Measurements from ENCODE around the gene HYI.

HYI gene

GRCh38 chr1:43450251-43450941 lies 3.3 kb downstream of the HYI start:
- no peak for TF ChIP-seq NFRKB (IDR thresholded peaks at IDR 0.05)
- no peak for TF ChIP-seq ELF4 (IDR thresholded peaks at IDR 0.05)
- no peak for TF ChIP-seq FOXM1 (IDR thresholded peaks at IDR 0.05; ENCODE audit: borderline replicate concordance)
- no peak for TF ChIP-seq TARDBP (IDR thresholded peaks at IDR 0.05)
- no peak for TF ChIP-seq FOXK2 (IDR thresholded peaks at IDR 0.05)
- TF ChIP-seq FOXA1 (IDR thresholded peaks at IDR 0.05): no peak
- no peak for TF ChIP-seq L3MBTL2 (conservative IDR thresholded peaks at IDR 0.05)
- TF ChIP-seq ARNT (IDR thresholded peaks at IDR 0.05): no peak
- TF ChIP-seq BHLHE40 (IDR thresholded peaks at IDR 0.05; ENCODE audit: borderline replicate concordance): no peak
- ChIA-PET CTCF (no interaction called here), POLR2A (no interaction called here)
- DNase-seq (ENCODE audit: extremely low spot score): no peak

GRCh38 chr1:43449708-43450069 lies 4.0 kb downstream of the HYI start:
- ChIA-PET CTCF (no interaction called here), POLR2A (interaction anchor here (0.9 to 1.2 kb wide), 2 partner anchors 13 to 21 kb away, joined by 4 read pairs; no protein-coding TSS in a partner anchor)
- DNase-seq (ENCODE audit: extremely low spot score): no peak
- TF ChIP-seq FOXM1 (IDR thresholded peaks at IDR 0.05; ENCODE audit: borderline replicate concordance): no peak
- TF ChIP-seq SP1 (IDR thresholded peaks at IDR 0.05): no peak
- no peak for TF ChIP-seq LEF1 (IDR thresholded peaks at IDR 0.05; ENCODE audit: borderline replicate concordance)
- no peak for TF ChIP-seq SUZ12 (IDR thresholded peaks at IDR 0.05)
- TF ChIP-seq L3MBTL2 (conservative IDR thresholded peaks at IDR 0.05): no peak
- TF ChIP-seq TARDBP (IDR thresholded peaks at IDR 0.05): no peak
- TF ChIP-seq FOXK2 (IDR thresholded peaks at IDR 0.05): no peak
- no peak for TF ChIP-seq HDGF (IDR thresholded peaks at IDR 0.05; ENCODE audit: borderline replicate concordance)
- TF ChIP-seq CTBP1 (IDR thresholded peaks at IDR 0.05; ENCODE audit: borderline replicate concordance): no peak
- TF ChIP-seq FOXA1 (IDR thresholded peaks at IDR 0.05): no peak
- TF ChIP-seq ARNT (IDR thresholded peaks at IDR 0.05): no peak
- no peak for TF ChIP-seq BHLHE40 (IDR thresholded peaks at IDR 0.05; ENCODE audit: borderline replicate concordance)

DNA sequence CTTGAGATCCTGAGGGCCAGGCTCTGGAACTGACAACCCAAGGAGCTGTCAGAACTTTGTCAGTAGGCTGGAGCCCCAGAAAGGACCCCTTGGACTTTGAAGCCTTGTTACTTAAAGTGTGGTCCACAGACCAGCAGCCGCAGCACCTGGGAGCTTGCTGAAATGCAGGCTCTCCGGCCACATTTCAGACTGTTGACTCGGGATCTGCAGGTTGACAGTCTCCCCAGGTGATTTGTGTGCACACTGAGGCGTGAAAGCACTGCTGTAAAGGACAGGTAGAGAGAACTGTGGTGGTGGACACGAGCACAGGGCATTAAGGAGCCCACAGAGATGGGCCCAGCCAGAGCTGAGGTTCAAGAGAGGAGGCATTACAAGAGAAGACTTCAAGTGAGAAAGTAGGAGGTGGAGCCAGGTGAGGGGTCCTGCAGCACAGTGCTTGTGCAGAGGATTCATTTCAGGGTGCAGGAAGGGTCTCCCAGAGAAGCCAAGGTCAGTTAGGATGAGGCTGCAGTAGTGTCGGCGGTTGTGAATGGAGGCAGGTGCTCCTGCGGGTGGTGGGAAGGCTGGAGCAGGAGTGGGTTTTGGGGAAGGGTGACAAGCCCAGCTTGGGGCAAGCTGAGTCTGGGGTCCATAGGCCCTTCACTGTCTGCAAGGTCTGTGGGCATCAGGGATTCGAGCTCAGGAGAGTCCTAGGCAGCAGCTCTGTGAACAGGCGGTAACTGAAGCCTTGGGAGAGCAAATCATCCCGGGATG lies 4.6 kb downstream of the HYI start:
- CTCF ChIA-PET: no interaction called here
- DNase-seq (ENCODE audit: extremely low spot score): no peak
- no peak for TF ChIP-seq L3MBTL2 (conservative IDR thresholded peaks at IDR 0.05)
- TF ChIP-seq ELF4 (IDR thresholded peaks at IDR 0.05): no peak
- TF ChIP-seq NFRKB (IDR thresholded peaks at IDR 0.05): no peak
- TF ChIP-seq FOXK2 (IDR thresholded peaks at IDR 0.05): no peak
- no peak for TF ChIP-seq SP1 (IDR thresholded peaks at IDR 0.05)
- no peak for TF ChIP-seq BHLHE40 (IDR thresholded peaks at IDR 0.05; ENCODE audit: borderline replicate concordance)
- TF ChIP-seq FOXM1 (IDR thresholded peaks at IDR 0.05; ENCODE audit: borderline replicate concordance): no peak
- no peak for TF ChIP-seq CTBP1 (IDR thresholded peaks at IDR 0.05; ENCODE audit: borderline replicate concordance)
- no peak for TF ChIP-seq ARNT (IDR thresholded peaks at IDR 0.05)
- TF ChIP-seq FOXA1 (IDR thresholded peaks at IDR 0.05): no peak
- no peak for TF ChIP-seq LEF1 (IDR thresholded peaks at IDR 0.05; ENCODE audit: borderline replicate concordance)
- TF ChIP-seq TARDBP (IDR thresholded peaks at IDR 0.05): no peak
- no peak for TF ChIP-seq SUZ12 (IDR thresholded peaks at IDR 0.05)
- no peak for TF ChIP-seq HDGF (IDR thresholded peaks at IDR 0.05; ENCODE audit: borderline replicate concordance)
- no peak for TF ChIP-seq ZNF384 (IDR thresholded peaks at IDR 0.05)
- TF ChIP-seq, protein P1, sequence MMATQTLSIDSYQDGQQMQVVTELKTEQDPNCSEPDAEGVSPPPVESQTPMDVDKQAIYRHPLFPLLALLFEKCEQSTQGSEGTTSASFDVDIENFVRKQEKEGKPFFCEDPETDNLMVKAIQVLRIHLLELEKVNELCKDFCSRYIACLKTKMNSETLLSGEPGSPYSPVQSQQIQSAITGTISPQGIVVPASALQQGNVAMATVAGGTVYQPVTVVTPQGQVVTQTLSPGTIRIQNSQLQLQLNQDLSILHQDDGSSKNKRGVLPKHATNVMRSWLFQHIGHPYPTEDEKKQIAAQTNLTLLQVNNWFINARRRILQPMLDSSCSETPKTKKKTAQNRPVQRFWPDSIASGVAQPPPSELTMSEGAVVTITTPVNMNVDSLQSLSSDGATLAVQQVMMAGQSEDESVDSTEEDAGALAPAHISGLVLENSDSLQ (IDR thresholded peaks at IDR 0.05): no peak
- POLR2A ChIA-PET: interaction anchor here (0.9 to 1.4 kb wide), 3 partner anchors 13 to 201 kb away, joined by 4 read pairs; partner anchors contain the start of gene KDM4A

- ChIA-PET CTCF (no interaction called here), POLR2A (interaction anchor here (1.4 kb wide), 1 partner anchor 202 kb away, joined by 4 read pairs; the partner anchor contains the start of gene KDM4A)
- DNase-seq (ENCODE audit: extremely low spot score): no peak
- TF ChIP-seq CTBP1 (IDR thresholded peaks at IDR 0.05; ENCODE audit: borderline replicate concordance) (no peak), ARNT (IDR thresholded peaks at IDR 0.05) (no peak), LEF1 (IDR thresholded peaks at IDR 0.05; ENCODE audit: borderline replicate concordance) (no peak), FOXM1 (IDR thresholded peaks at IDR 0.05; ENCODE audit: borderline replicate concordance) (no peak), FOXK2 (IDR thresholded peaks at IDR 0.05) (no peak), L3MBTL2 (conservative IDR thresholded peaks at IDR 0.05) (no peak), ZNF384 (IDR thresholded peaks at IDR 0.05) (no peak), HDGF (IDR thresholded peaks at IDR 0.05; ENCODE audit: borderline replicate concordance) (no peak), SUZ12 (IDR thresholded peaks at IDR 0.05) (no peak), TARDBP (IDR thresholded peaks at IDR 0.05) (no peak)
- TF ChIP-seq, protein P1 (IDR thresholded peaks at IDR 0.05): no peak
These were observed 5.6 kb downstream of the HYI start for GRCh38 chr1:43447891-43448708.

DNA sequence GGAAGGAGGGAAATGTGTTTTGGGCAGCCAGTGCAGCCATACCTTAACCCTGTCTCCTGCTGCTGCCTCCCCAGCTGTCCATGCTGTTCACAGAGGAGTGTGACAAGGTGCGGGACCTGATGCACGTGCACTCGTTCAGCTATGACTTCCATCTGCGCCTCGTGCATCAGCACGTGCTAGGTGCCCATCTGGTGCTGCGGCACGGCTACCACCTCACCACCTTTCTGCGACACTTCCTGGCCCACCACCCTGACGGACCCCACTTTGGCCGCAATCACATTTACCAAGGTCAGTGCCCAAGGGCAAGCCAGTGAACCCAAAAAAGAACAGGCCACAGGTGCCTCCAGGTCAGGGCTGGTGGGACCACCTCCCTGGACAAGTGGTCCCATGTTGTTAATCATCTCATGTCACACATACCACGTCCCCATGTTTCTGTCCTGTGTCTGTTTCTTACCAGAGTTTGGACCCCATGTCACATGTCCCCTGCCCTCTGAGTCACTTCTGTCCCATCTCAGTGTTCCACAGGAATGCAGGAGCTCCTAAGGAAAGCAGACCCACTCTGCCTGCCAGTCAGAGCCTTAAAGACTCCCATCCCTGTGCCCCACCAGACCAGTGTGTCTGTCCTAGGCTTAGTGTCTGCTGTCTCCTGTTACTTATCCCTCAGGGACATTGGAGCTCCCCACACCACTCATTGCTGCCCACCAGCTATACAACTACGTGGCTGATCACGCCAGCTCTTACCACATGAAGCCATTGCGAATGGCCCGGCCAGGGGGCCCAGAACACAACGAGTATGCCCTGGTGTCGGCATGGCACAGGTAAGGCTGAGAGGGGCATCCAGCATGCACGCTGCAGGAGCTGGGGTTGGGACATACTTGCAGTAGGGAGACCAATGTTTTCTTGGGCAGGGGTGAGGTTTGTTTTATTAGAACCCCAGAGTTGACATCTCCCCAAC lies 6.6 kb downstream of the HYI start:
- ChIA-PET POLR2A (no interaction called here), CTCF (no interaction called here)
- DNase-seq (ENCODE audit: extremely low spot score): no peak
- no peak for TF ChIP-seq FOXM1 (IDR thresholded peaks at IDR 0.05; ENCODE audit: borderline replicate concordance)
- TF ChIP-seq ZNF384 (IDR thresholded peaks at IDR 0.05): no peak
- TF ChIP-seq L3MBTL2 (conservative IDR thresholded peaks at IDR 0.05): no peak
- TF ChIP-seq ARNT (IDR thresholded peaks at IDR 0.05): no peak
- no peak for TF ChIP-seq HDGF (IDR thresholded peaks at IDR 0.05; ENCODE audit: borderline replicate concordance)
- TF ChIP-seq NFRKB (IDR thresholded peaks at IDR 0.05): no peak
- TF ChIP-seq ELF4 (IDR thresholded peaks at IDR 0.05): no peak
- TF ChIP-seq, protein P1 (IDR thresholded peaks at IDR 0.05): no peak
- TF ChIP-seq SP1 (IDR thresholded peaks at IDR 0.05): no peak
- no peak for TF ChIP-seq FOXA1 (IDR thresholded peaks at IDR 0.05)
- no peak for TF ChIP-seq FOXK2 (IDR thresholded peaks at IDR 0.05)
- no peak for TF ChIP-seq CTBP1 (IDR thresholded peaks at IDR 0.05; ENCODE audit: borderline replicate concordance)
- TF ChIP-seq LEF1 (IDR thresholded peaks at IDR 0.05; ENCODE audit: borderline replicate concordance): no peak
- TF ChIP-seq TARDBP (IDR thresholded peaks at IDR 0.05): no peak
- TF ChIP-seq BHLHE40 (IDR thresholded peaks at IDR 0.05; ENCODE audit: borderline replicate concordance): no peak
- TF ChIP-seq SUZ12 (IDR thresholded peaks at IDR 0.05): no peak

Measured in HEK293T (cell line).